Kidney epithelial cell (primary cell): ENCODE data around the gene CTNNA3. TPM values are rescaled to one million over a fixed set of nuclear protein-coding genes. Genes with fewer than 3 reads are reported as not detected.

Experiments used
- DNase-seq: peaks from one replicate; pipeline ENCODE4 v3.0.0-alpha.2; 2010; ENCODE audit warnings: low read depth
- H3K27me3 ChIP-seq: 2 replicates; pipeline ENCODE4 v1.6.0; 2011; ENCODE audit warnings: low read length; ENCODE audit not compliant: control insufficient read depth, insufficient read depth
- H3K36me3 ChIP-seq: 2 replicates; pipeline ENCODE4 v1.5.1; 2011; ENCODE audit warnings: low read length; ENCODE audit not compliant: control insufficient read depth, insufficient read depth
- H3K4me3 ChIP-seq: 2 replicates; pipeline ENCODE4 v1.5.1; 2011; ENCODE audit warnings: low read depth, mild to moderate bottlenecking, control low read depth, low read length
- total RNA-seq: library from RNA; depleted of rRNA; stranded (reverse); fragments of >200 nt; gene quantifications from 2 replicates; pipeline ENCODE4 v1.2.3, GENCODE V29; 2015
- TF ChIP-seq, protein P1 (sequence below): IDR thresholded peaks from 2 replicates; pipeline ENCODE4 v1.5.1; 2011; ENCODE audit warnings: mild to moderate bottlenecking, moderate library complexity, low read length, control low read depth, inconsistent platforms; ENCODE audit not compliant: insufficient read depth, poor library complexity, severe bottlenecking

Gene CTNNA3
- total RNA-seq, 1 donor from 2014 or later, result 0.79 TPM

DNA sequence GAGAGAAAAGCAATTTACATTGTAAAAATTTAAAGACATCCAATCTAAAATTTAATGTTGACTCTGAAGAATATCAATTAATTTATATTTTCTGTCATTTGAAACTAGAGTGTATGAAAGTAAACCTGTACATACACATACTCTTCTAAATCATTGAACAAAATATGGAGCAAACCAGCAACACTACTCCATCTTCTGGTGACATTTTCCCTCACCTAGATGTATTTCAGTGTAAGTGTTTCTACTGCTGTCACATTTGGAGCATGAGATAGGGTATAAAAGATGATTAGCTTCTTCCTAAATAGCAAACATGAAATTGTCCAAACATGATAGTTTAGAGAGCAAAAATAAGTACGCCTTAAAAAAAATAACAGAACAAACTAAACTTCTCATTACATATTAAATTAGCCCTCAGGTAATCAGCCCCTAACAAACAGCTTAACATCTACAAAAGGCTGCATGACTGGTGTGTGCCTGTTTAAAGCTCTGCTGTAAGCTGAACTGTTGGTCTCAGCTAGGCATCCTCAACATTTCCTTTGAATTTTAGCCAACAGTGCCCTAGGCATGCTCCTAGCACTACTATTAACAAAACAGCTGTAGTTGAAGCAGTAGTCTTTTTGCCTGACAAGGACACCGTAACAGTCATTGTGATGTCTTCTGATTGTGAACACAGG is 189.8 kb downstream of the CTNNA3 start:
- H3K4me3 ChIP-seq, result no peak overlapping the region
- no peaks in the 10 kb centered on the region for H3K36me3 ChIP-seq
- TF ChIP-seq, protein P1, sequence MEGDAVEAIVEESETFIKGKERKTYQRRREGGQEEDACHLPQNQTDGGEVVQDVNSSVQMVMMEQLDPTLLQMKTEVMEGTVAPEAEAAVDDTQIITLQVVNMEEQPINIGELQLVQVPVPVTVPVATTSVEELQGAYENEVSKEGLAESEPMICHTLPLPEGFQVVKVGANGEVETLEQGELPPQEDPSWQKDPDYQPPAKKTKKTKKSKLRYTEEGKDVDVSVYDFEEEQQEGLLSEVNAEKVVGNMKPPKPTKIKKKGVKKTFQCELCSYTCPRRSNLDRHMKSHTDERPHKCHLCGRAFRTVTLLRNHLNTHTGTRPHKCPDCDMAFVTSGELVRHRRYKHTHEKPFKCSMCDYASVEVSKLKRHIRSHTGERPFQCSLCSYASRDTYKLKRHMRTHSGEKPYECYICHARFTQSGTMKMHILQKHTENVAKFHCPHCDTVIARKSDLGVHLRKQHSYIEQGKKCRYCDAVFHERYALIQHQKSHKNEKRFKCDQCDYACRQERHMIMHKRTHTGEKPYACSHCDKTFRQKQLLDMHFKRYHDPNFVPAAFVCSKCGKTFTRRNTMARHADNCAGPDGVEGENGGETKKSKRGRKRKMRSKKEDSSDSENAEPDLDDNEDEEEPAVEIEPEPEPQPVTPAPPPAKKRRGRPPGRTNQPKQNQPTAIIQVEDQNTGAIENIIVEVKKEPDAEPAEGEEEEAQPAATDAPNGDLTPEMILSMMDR, result no peak
- no peak for DNase-seq
- no peaks in the 10 kb centered on the region for H3K27me3 ChIP-seq

GRCh38 chr10:67492317-67493019 is 203.5 kb downstream of the CTNNA3 start:
- no peak for DNase-seq
- Histone ChIP-seq H3K27me3 (no peaks in the 10 kb centered on the region), H3K4me3 (no peak overlapping the region), H3K36me3 (no peaks in the 10 kb centered on the region)
- TF ChIP-seq, protein P1, result no peak

- Histone ChIP-seq H3K4me3 (no peak overlapping the region), H3K27me3 (no peaks in the 10 kb centered on the region), H3K36me3 (no peaks in the 10 kb centered on the region)
- DNase-seq, result no peak
- TF ChIP-seq, protein P1, result no peak
These were observed 207.9 kb downstream of the CTNNA3 start for GRCh38 chr10:67487906-67488619.

DNA sequence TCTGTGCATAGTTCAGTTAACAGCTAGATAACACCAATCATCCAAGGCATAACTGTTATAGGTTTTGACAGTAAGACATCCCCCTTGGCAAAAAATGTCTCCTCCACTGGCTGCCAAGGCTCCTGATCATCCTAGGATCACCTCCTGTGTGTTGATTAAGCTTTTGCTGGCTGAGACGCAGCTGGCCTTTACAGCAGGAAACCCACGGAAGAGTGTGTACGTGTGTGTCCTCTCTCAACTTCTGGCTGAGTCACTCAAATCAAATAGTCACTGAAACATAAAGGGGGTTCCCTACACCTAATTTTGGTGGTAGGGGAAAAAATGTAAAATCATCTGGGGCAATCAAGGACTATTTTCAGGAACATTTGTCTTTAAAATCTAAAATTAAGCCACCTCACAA is 208.8 kb downstream of the CTNNA3 start:
- TF ChIP-seq, protein P1, result no peak
- no peak for DNase-seq

DNA sequence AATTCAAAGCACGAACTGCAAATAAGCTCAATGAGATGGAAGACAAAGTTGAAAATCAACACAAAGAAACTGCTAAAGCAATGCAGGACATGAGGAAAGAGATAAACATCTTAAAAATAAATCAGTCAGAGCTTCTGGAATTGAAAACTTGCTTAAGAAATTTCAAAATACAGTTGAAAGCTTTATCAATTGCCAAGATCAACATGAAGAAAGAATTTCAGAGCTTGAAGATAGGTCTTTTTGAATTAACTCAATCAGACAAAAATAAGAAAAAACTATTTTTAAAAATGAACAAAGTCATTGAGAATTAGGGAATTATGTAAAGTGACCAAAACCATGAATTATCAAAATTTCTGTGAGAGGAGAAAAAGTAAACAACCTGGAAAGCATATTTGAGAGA is 218.1 kb downstream of the CTNNA3 start:
- TF ChIP-seq, protein P1, result no peak
- no peak overlapping the region for H3K4me3 ChIP-seq
- H3K36me3 ChIP-seq, result no peaks in the 10 kb centered on the region
- H3K27me3 ChIP-seq, result no peaks in the 10 kb centered on the region
- no peak for DNase-seq

More for the DNA sequence above, 208.8 kb downstream of the CTNNA3 start:
- no peaks in the 10 kb centered on the region for H3K27me3 ChIP-seq
- H3K36me3 ChIP-seq, result no peaks in the 10 kb centered on the region
- H3K4me3 ChIP-seq, result no peak overlapping the region
